HG02981 (cell line): ENCODE measurements around the gene RFFL.

ENCODE experiments used
- ATAC-seq: cut with Tn5 transposase; IDR thresholded peaks from one replicate; pipeline ENCODE4 v1.9.1; 2021; ENCODE audit warnings: mild to moderate bottlenecking, moderate library complexity; ENCODE audit not compliant: unreplicated experiment

The RFFL gene

DNA sequence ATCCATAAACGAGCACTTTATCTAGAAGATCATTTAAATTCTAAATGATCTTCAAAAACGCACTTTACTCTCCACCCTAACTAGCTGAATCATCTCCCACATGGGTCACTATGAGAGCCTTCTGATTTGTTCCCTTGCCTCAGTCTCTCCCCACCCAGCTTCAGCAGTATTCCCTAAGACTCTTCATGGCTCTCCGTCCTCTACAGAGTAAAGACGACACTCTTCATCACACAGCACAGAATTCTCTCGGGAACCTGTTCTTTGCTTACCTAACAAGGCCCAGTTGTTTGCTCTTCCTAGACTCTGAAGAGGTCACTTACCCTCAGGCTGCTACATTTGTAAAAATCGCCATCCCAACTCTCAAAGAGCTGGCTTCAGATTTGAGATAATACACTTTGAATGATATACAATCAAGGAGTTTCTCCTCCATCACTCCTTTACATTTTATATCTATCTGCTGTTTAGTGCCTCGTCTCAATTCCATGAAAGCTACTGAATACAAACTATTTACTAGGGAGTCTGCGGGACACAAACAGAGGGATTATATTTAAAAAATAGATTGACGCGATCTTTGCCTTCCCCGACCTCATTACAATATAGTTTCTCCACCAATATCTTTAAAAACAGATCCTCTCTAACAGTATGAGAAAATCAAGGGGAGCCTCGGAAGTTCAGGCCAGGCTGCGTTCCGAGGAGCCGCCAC is 83.7 kb downstream of the RFFL start:
- ATAC-seq = no peak

DNA sequence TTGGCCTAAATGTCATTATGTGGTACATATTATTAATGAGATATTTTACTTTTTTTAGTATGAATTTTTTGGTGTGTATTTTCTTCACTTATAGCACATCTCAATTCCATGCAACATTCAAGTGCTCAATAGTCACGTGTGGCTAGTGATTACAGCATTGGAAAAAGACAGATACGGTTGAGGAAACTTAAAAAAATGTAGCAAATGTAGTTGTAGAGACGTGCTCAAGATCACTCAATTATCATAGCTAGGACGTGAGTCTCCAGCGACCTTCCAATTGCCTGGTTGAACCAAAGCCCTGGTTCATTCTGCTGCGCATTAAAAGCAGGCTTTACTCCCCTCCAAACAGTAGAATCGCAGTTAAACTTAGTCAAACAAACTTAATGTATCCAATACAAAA is 84.4 kb downstream of the RFFL start:
- no peak for ATAC-seq

DNA sequence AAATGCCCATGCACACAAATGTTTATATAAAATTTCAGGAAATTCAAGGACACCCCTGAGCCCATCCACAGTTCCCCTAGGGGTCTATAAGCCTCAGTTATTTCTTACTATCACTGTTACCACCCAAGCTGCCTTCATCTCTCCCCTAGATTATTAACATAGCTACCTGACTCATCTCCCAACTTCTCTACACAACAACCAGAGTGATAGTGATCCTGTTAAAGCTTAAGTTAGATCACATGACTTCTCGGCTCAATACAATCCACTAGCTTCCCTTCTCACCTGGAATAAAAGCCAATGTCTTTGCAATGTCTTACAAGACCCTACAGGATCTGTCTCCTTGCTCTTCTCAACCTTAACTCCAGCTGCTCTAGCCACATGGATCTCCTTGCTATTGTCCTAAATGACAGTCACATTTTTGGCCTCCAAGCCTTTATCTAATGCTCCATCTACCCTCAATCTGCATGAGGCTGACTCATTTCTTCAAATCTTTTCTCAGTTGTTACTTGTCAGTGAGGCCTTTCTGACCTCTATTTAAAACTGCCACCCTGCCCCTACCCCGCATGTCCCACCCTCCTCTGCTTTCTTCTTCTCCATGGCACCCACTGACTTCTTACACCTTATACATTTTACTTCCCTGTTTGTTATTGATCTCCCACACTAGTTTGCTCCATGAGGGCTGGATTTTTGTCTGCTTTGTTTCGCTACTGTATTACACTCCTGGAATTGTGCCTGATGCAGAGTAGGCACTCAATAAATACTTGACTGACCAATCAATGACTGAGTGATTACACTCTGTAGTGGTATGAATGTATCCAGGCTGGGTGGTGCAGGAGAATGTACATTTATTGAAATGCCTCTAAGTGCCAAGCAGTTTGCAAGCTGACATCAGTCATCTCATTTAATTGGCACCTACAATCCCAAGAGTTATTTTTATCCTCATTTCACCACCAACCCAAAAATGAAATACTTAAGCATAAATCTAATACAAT is 88.4 kb downstream of the RFFL start:
- ATAC-seq = no peak

DNA sequence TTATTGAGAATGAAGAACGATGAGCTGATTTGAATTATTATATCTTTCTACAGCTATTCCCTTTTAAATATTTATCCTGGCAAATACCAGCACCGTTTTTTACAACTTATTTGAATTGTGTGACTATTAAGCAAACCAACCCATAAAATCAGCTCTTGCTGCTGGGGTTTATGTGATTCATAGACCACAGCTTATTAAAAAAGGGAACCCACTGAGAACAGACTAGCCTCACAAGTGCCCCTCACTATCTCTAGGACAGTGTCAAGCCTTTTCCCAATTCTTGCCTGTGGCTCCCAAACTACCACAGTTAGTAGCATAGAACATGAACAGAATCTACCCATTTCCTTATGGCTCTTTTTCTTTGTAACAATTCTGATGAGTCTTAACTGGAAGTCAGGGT is 89.3 kb downstream of the RFFL start:
- ATAC-seq = no peak

DNA sequence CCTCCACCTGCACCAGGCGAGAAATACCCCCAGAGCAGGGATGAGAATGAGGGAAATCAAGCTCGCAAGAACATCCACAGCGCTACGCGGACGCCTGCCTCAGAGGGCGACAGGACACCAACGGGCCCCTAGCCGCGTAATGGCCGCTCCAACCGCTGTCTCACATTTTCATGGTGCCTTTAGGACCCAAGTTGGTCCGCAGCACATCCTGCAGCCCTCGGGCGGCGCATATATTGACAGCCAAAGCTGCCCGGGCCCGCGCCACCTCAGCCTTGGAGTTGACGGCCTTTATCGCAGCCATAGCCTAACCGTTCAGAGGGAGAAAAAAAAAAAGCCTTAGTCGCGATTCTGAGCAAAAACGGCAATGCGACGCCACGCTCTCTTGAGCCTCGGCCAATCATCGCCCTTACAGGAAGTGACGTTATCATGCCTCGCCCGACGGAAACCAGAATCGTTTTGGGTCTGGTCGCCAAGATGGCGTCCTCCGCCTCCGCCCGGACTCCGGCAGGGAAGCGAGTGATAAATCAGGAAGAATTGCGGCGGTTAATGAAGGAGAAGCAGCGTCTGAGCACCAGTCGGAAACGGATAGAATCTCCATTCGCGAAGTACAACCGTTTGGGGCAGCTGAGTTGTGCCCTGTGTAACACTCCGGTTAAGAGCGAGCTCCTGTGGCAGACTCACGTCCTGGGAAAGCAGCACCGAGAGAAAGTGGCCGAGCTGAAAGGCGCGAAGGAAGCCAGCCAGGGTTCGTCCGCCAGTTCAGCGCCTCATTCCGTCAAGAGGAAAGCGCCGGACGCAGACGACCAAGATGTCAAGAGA is 102.2 kb downstream of the RFFL start, which contains the start of the genes CCT6B and ZNF830:
Gene CCT6B (minus strand): TSS at position 368 of the 819 bp plus-strand sequence. CDS start 67 bp downstream, at position 301.
Gene ZNF830 (plus strand): TSS at position 448 of the 819 bp plus-strand sequence. CDS start 27 bp downstream, at position 475.
- ATAC-seq = peak; percentile 92

DNA sequence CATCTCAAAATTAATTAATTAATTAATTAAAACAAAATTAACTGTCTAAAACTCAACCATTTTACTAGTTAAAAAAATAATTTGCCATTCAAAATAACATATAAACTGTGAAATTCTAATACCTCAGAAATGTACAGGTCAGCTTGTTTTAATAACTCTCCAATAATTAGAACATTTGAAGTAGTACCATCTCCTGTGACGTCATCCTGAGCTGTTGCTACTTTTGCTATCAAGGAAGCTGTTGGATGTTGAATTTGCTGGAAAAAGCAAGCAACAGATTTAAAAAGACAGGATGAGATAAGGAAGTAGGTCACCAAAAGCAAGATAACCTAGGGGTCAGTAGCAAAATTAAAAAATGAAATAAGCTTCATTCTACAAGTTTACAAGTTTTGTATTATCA is 105.1 kb downstream of the RFFL start:
- no peak for ATAC-seq
